Neutrophil (primary cell): Measurements from ENCODE around the gene F5.

ENCODE experiments used
- H3K27ac ChIP-seq: fragments of 200-600 bp; sonication (generic); 2 replicates; pipeline ENCODE4 v1.5.1; 2016; ENCODE audit warnings: mild to moderate bottlenecking, moderate library complexity
- H3K27me3 ChIP-seq: fragments of 200-600 bp; sonication (generic); 2 replicates; pipeline ENCODE4 v1.6.0; 2016; ENCODE audit warnings: mild to moderate bottlenecking
- H3K36me3 ChIP-seq: fragments of 200-600 bp; sonication (generic); 2 replicates; pipeline ENCODE4 v1.5.1; 2017
- H3K4me1 ChIP-seq, 2 experiments: fragments of 200-600 bp in 1 of 2; sonication (generic) in 1 of 2; 1 replicate in 1 of 2; 2 replicates in 1 of 2; pipeline versions ENCODE4 v1.5.1 to v1.6.1; 2013 to 2016; ENCODE audit warnings: low read depth in 1 of 2, low read length in 1 of 2, mild to moderate bottlenecking in 1 of 2, moderate library complexity in 1 of 2; ENCODE audit not compliant: control insufficient read depth in 1 of 2, insufficient read depth in 1 of 2
- H3K4me3 ChIP-seq, 2 experiments: fragments of 200-600 bp in 1 of 2; sonication (generic) in 1 of 2; 1 replicate in 1 of 2; 2 replicates in 1 of 2; pipeline ENCODE4 v1.5.1; 2013 to 2016; ENCODE audit warnings: low read depth in 1 of 2, low read length in 1 of 2, mild to moderate bottlenecking in 1 of 2, moderate library complexity in 1 of 2
- H3K9me3 ChIP-seq: fragments of 200-600 bp; sonication (generic); 2 replicates; pipeline ENCODE4 v1.5.1; 2016
- TF ChIP-seq, protein P1 (sequence below): fragments of 200-600 bp; sonication (generic); IDR thresholded peaks from 2 replicates; pipeline ENCODE4 v1.5.1; 2016; ENCODE audit warnings: antibody characterized with exemption

The F5 gene

DNA sequence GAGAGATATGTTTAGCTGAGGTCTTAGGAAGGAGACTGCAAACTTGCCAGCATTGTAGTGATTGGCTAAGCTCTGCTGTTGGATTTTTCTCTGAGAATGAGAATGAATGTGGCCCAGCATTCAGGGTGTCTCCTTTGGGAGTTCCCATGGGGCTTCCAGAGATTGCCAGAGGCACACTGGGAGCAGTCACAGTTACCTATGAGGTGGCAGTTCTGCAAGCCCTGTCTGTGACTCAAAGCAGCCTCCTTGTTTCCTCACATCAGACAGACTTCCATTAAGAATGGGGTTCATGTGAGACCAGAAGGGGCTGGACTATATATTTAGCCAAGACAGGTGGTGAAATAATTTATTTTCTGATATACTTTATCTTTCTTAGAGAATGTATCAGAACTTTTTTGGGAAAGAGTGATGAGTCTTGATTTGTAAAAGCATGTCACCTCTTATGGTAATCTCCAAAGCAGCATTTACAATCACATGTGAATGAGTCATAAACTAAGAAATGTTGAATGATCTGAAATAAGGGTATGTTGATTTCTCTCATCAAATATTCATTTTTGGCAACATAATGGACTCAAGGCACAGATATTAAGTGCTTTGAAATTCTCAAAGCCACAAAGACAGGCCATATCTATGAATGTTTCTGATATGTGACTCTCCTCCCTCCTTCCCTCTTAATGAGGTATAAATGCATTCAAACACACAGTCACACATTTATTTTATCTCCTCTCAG, 91.1 kb downstream of the F5 start:
- no peaks in the 10 kb centered on the region for H3K36me3 ChIP-seq
- no peak overlapping the region for H3K4me3 ChIP-seq
- TF ChIP-seq, protein P1, sequence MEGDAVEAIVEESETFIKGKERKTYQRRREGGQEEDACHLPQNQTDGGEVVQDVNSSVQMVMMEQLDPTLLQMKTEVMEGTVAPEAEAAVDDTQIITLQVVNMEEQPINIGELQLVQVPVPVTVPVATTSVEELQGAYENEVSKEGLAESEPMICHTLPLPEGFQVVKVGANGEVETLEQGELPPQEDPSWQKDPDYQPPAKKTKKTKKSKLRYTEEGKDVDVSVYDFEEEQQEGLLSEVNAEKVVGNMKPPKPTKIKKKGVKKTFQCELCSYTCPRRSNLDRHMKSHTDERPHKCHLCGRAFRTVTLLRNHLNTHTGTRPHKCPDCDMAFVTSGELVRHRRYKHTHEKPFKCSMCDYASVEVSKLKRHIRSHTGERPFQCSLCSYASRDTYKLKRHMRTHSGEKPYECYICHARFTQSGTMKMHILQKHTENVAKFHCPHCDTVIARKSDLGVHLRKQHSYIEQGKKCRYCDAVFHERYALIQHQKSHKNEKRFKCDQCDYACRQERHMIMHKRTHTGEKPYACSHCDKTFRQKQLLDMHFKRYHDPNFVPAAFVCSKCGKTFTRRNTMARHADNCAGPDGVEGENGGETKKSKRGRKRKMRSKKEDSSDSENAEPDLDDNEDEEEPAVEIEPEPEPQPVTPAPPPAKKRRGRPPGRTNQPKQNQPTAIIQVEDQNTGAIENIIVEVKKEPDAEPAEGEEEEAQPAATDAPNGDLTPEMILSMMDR = no peak
- no peaks in the 10 kb centered on the region for H3K9me3 ChIP-seq
- no peaks in the 10 kb centered on the region for H3K4me1 ChIP-seq
- no peak overlapping the region for H3K27ac ChIP-seq
- no peaks in the 10 kb centered on the region for H3K27me3 ChIP-seq

DNA sequence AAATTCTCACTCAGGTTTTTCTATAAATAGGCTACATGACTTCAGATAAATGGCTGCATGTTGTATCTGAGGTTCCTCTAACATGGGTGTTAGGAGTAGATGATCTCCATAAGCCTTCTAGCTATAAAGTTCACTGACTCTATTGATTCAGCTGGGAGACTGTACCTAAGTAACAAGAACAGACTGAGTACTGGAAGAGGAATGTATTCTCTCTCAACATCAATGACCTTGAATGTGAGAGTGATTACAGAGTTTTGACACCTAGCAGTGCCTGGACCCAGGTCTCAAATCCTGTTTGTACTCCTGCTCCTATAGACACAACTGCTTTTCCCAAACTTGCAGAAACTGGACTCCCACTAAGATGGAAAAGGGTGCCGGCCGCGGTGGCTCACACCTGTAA, 91.9 kb downstream of the F5 start:
- Histone ChIP-seq H3K27me3 (no peaks in the 10 kb centered on the region), H3K27ac (no peak overlapping the region), H3K9me3 (no peaks in the 10 kb centered on the region), H3K36me3 (no peaks in the 10 kb centered on the region), H3K4me1 (no peaks in the 10 kb centered on the region), H3K4me3 (no peak overlapping the region)
- TF ChIP-seq, protein P1 = no peak

DNA sequence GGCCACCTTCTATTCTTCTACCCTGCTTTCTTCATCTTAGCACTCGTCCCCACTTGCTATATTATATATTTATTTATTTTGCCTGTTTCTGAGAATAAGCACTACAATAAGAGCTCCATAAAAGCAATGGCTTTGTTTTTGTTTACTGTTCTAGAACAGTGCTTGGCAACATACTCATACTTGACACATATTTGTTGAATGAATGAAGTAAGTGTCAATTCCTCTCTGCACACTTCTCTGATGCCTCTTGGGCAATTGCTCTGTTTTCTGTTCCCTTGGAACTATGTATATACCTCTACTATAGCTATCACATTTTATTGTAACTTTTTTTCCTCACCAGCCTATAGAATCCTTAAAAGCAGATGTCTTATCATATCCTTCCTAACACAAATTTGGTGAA, 93.0 kb downstream of the F5 start:
- Histone ChIP-seq H3K27me3 (no peaks in the 10 kb centered on the region), H3K9me3 (no peaks in the 10 kb centered on the region), H3K36me3 (no peaks in the 10 kb centered on the region), H3K27ac (no peak overlapping the region), H3K4me1 (no peaks in the 10 kb centered on the region), H3K4me3 (no peak overlapping the region)
- TF ChIP-seq, protein P1 = no peak

DNA sequence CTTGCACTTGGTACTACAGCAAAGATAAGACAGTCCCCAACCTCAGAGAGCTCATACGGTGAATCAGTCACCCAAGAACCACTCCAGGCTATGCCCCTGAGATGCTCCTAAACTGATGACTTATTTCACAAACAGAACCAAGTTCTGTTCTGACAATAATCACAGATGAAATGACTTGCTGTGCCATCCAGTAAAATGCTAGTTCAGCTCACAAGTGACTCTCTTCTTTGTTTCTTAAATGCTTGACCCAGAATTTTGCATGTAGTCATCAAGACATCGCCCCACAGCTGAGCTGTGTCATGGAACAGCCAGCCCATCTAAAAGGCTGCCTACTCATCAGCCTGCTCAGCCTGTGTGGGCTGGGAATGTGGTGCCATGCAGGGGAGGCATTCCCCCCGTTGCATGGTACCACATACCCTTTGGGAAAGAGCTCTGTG, 94.4 kb downstream of the F5 start:
- TF ChIP-seq, protein P1 = no peak
- no peaks in the 10 kb centered on the region for H3K27me3 ChIP-seq
- no peak overlapping the region for H3K27ac ChIP-seq
- no peaks in the 10 kb centered on the region for H3K9me3 ChIP-seq
- no peaks in the 10 kb centered on the region for H3K4me1 ChIP-seq
- H3K4me3 ChIP-seq = no peak overlapping the region
- no peaks in the 10 kb centered on the region for H3K36me3 ChIP-seq

DNA sequence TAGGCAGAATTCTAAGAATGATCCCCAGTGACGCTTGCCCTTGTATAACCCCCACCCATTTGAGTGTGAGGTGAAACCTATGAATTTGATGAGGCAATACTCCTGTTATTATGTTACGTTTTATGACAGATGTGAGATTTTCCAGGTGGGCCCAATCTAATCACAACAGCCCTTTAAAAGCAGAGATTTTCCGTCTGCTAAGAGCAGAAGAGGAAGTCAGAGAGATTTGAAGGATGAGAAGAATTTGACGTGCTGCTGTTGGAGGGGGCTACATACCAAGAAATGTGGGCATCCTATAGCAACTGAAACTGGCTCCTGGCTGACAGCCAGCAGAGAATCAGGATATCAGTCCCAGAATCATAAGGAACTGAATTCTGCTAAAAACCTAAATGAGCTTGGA, 98.1 kb downstream of the F5 start:
- H3K36me3 ChIP-seq = no peaks in the 10 kb centered on the region
- no peak overlapping the region for H3K4me3 ChIP-seq
- no peaks in the 10 kb centered on the region for H3K27me3 ChIP-seq
- H3K9me3 ChIP-seq = no peaks in the 10 kb centered on the region
- H3K4me1 ChIP-seq = peaks cover 29% of the 10 kb centered on the region in 2 experiments
- TF ChIP-seq, protein P1 = no peak
- H3K27ac ChIP-seq = no peak overlapping the region
